Measurements from ENCODE around the gene LEMD3. TPM values are rescaled to one million over a fixed set of nuclear protein-coding genes. Genes with fewer than 3 reads are reported as not detected.

Gene LEMD3
- total RNA-seq, 4 donors from 2014 or later, result 35.6 to 75.9 (median 41.9) TPM

GRCh38 chr12:65275627-65276026 is 106.2 kb downstream of the LEMD3 start:
- Histone ChIP-seq H3K27me3 (no peaks in the 10 kb centered on the region), H3K36me3 (no peaks in the 10 kb centered on the region), H3K27ac (no peak overlapping the region), H3K9me3 (no peaks in the 10 kb centered on the region), H3K4me1 (peaks cover 0 to 3% of the 10 kb centered on the region in 2 donors), H3K4me3 (no peak overlapping the region)
- intact Hi-C loops (cut with DNase I; ENCODE audit: low total_unique reads), result no loop called here
- DNase-seq, result no peak
- TF ChIP-seq CTCF (IDR thresholded peaks at IDR 0.05) (no peak), POLR2A (IDR thresholded peaks at IDR 0.05) (no peak)

- intact Hi-C loops (cut with DNase I; ENCODE audit: low total_unique reads), result no loop called here
- no peak for DNase-seq
- H3K36me3 ChIP-seq, result no peaks in the 10 kb centered on the region
- H3K27me3 ChIP-seq, result no peaks in the 10 kb centered on the region
- no peak overlapping the region for H3K4me3 ChIP-seq
- peaks cover 0 to 3% of the 10 kb centered on the region in 2 donors for H3K4me1 ChIP-seq
- no peak for TF ChIP-seq CTCF (IDR thresholded peaks at IDR 0.05)
- TF ChIP-seq POLR2A (IDR thresholded peaks at IDR 0.05), result no peak
- H3K9me3 ChIP-seq, result no peaks in the 10 kb centered on the region
- no peak overlapping the region for H3K27ac ChIP-seq
Measured at GRCh38 chr12:65276916-65277530, 107.6 kb downstream of the LEMD3 start.

GRCh38 chr12:65277994-65278575 is 108.7 kb downstream of the LEMD3 start:
- no peaks in the 10 kb centered on the region for H3K9me3 ChIP-seq
- TF ChIP-seq CTCF (IDR thresholded peaks at IDR 0.05) (no peak), POLR2A (IDR thresholded peaks at IDR 0.05) (no peak)

GRCh38 chr12:65278576-65279368 is 109.4 kb downstream of the LEMD3 start, which contains the start of gene MSRB3:
TSS of gene MSRB3 (plus strand) at chr12:65278683. CDS start at chr12:65308580, 29,897 bp downstream.
- H3K4me1 ChIP-seq, result peaks cover 3% of the 10 kb centered on the region in 2 donors
- TF ChIP-seq CTCF (IDR thresholded peaks at IDR 0.05) (peak in 2 of 4 experiments; percentile 12 to 24), POLR2A (IDR thresholded peaks at IDR 0.05) (peak; percentile 57 to 72)
- peak; percentile 83 to 84 for DNase-seq
- no peaks in the 10 kb centered on the region for H3K9me3 ChIP-seq
- H3K27me3 ChIP-seq, result no peaks in the 10 kb centered on the region
- no peaks in the 10 kb centered on the region for H3K36me3 ChIP-seq
- intact Hi-C loops (cut with DNase I; ENCODE audit: low total_unique reads), result no loop called here
- H3K27ac ChIP-seq, result peak within 1 kb of the TSS; percentile 94 to 98
- H3K4me3 ChIP-seq, result peak within 1 kb of the TSS; percentile 87 to 91

More at GRCh38 chr12:65277994-65278575, 108.7 kb downstream of the LEMD3 start:
- Histone ChIP-seq H3K36me3 (no peaks in the 10 kb centered on the region), H3K4me1 (peaks cover 0 to 3% of the 10 kb centered on the region in 2 donors), H3K4me3 (peak overlapping the region; percentile 87 to 91), H3K27me3 (no peaks in the 10 kb centered on the region), H3K27ac (peak overlapping the region; percentile 94 to 98)
- DNase-seq, result no peak
- intact Hi-C loops (cut with DNase I; ENCODE audit: low total_unique reads), result no loop called here

Measured in uterus (tissue), 4 donors.